IPS-18c (cell line): ENCODE results near the gene GPR137.
"Not testable (repeated sequence)": the region's sequence is repeated elsewhere in the genome, so short reads cannot be mapped to it uniquely, and the experiment has no call there.

ENCODE experiments used
- H3K4me3 ChIP-seq: 2 replicates; pipeline ENCODE4 v1.7.0; 2013; ENCODE audit warnings: low read depth, mild to moderate bottlenecking, low read length, moderate library complexity; ENCODE audit not compliant: insufficient read depth
- H3K9me3 ChIP-seq: one replicate; pipeline ENCODE4 v1.6.1; 2013; ENCODE audit warnings: mild to moderate bottlenecking, low read length, moderate library complexity; ENCODE audit not compliant: control insufficient read depth, insufficient read depth

GPR137 gene

DNA sequence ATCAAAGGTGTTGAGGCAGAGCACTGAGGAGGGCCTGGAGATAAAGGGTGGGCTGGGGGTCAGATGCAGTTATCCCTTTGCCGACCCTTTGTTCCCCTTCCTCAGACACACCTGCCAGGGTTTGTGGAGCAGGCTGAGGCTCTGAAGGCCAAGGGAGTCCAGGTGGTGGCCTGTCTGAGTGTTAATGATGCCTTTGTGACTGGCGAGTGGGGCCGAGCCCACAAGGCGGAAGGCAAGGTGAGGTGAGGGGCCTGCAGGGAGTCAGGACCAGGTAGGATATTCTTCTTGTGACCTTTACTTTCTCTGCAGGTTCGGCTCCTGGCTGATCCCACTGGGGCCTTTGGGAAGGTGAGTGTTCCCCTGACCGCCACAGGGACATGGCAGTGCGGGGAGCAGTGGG lies 34.9 kb downstream of the GPR137 start:
- H3K9me3 ChIP-seq, result no peaks in the 10 kb centered on the region
- no peak overlapping the region; the same call in 1 of the 2 replicates for H3K4me3 ChIP-seq

GRCh38 chr11:64321026-64321425 lies 35.4 kb downstream of the GPR137 start:
- no peak overlapping the region for H3K4me3 ChIP-seq
- no peaks in the 10 kb centered on the region for H3K9me3 ChIP-seq

- H3K4me3 ChIP-seq, result no peak overlapping the region
Measured at GRCh38 chr11:64321533-64321932, 35.9 kb downstream of the GPR137 start.

DNA sequence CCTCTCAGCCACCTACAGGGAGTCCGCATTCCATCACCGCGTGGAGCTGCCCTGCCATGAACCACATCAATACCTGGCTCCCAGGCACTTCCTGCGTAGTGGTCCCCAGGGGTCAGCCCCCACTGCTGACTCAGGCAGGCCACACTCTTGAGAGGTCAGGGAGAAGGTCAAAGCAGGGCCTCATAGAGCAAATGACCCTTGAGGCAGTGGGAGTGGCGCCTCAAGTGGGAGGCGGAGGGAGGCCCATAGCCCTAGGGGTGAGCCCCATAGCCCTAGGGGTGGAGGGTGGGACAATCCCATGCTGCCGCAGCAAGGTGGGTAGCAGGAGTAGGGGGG lies 37.2 kb downstream of the GPR137 start:
- Histone ChIP-seq H3K9me3 (no peaks in the 10 kb centered on the region), H3K4me3 (no peak overlapping the region)

More at GRCh38 chr11:64321533-64321932, 35.9 kb downstream of the GPR137 start:
- no peaks in the 10 kb centered on the region for H3K9me3 ChIP-seq

- H3K9me3 ChIP-seq, result no peaks in the 10 kb centered on the region
- H3K4me3 ChIP-seq, result no peak overlapping the region
Measured at GRCh38 chr11:64323373-64323772, 37.7 kb downstream of the GPR137 start.

DNA sequence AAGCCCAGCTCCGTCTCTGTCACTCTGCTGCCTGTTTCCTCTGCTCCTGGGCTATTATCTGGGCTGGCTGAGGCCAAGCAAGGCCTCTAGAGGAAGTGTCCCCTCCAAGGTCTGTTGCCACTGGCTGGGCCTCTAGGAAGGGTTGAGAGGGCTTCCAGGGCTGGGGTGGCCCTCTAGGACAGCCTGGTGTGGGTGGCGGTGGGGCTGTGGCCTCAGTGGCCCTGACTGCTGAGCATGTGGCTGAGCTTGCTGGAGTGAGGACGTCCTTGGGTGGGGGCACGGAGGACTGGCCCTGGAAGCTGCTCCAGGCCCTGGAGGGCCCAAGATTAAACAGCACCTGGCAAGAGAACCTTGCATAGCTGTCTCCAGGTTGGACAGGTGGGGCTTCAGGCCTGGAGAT lies 38.3 kb downstream of the GPR137 start:
- H3K4me3 ChIP-seq, H3K9me3 ChIP-seq: not testable (repeated sequence)

DNA sequence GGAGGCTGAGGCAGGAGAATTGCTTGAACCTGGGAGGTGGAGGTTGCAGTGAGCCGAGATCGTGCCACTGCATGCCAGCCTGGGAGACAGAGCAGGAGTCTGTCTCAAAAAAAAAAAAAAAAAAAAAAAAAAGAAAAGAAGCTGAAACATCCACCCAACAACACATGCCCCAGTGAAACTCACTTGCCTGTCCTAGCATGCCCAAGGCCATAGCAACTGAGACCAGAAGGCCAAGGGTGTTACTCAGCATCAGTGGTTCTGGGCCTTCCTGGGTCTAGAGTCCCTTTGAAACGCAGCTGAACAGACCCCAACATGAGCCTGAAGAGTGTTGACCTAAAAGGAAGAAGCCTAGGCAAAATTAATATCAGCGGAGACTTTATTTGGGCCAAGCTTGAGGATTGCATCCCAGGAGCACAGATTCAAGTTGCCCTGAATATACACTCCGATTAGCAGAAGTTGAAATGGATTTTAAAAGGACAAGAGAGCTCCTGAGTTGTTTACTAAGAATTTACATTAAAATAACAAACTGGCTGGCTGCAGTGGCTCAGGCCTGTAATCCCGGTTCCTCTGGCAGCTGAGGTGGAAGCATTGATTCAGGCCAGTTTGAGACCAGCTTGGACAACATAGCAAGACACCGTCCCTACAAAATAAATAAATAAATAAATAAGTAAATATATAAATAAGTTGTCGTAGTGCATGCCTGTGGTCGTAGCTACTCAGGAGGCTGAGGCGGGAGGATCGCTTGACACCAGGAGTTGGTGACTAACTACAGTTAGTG lies 39.2 kb downstream of the GPR137 start:
- H3K4me3 ChIP-seq, result no peak overlapping the region
- H3K9me3 ChIP-seq, result no peaks in the 10 kb centered on the region

DNA sequence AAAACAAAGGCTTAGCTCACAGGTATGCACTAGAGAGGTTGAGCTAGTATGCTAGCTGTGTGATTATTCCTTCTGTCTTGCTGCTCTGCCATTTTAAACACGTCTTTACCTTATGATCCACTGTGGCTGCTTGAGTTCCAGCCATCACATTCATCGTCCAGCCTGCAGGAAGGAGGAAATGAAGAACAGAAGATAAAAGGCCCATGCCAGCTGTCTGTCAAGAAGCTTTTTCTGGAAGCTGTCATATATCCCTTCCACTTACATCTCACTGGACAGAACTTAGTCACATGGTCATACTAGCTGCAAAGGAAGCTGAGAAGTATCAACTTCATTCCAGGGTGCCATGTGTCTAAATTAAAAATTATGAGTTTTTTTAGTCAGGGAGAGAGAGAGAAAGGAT lies 41.7 kb downstream of the GPR137 start:
- Histone ChIP-seq H3K9me3 (no peaks in the 10 kb centered on the region), H3K4me3 (no peak overlapping the region)

DNA sequence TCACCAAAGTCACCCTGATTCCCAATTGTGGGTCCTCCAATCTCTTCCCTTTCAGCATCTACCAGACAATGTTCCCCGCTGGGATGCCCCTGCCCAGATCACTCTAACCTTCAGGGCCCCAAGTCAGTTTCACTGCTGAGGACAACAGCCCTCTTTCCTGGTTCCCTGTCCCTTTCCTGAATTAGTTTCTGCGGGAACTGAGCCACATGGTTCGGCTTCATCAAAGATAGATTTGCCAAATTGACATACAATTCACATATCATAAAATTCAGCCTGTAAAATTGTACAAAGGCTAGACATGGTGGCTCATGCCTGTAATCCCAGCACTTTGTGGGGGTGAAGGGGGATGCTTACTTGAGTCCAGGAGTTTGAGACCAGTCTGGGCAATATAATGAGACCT lies 42.3 kb downstream of the GPR137 start:
- H3K9me3 ChIP-seq, result no peaks in the 10 kb centered on the region
- no peak overlapping the region for H3K4me3 ChIP-seq

DNA sequence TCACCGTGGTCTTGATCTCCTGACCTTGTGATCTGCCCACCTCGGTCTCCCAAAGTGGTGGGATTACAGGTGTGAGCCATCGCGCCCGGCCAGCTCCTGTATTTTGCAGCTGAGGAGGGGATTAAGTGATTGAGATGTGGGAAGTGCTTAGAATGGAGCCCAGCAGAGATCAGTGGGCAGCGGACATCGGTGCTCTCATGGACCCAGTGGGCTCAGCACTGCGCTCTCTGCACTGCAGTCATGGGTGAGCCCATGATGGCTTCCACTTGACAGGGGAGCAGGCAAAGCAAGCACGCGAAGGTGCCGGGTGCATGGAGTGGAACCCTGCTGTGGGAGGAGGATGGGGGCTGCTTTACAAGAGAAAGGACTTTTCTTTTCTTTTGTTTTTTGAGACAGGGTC lies 45.2 kb downstream of the GPR137 start:
- Histone ChIP-seq H3K9me3 (no peaks in the 10 kb centered on the region), H3K4me3 (no peak overlapping the region)

DNA sequence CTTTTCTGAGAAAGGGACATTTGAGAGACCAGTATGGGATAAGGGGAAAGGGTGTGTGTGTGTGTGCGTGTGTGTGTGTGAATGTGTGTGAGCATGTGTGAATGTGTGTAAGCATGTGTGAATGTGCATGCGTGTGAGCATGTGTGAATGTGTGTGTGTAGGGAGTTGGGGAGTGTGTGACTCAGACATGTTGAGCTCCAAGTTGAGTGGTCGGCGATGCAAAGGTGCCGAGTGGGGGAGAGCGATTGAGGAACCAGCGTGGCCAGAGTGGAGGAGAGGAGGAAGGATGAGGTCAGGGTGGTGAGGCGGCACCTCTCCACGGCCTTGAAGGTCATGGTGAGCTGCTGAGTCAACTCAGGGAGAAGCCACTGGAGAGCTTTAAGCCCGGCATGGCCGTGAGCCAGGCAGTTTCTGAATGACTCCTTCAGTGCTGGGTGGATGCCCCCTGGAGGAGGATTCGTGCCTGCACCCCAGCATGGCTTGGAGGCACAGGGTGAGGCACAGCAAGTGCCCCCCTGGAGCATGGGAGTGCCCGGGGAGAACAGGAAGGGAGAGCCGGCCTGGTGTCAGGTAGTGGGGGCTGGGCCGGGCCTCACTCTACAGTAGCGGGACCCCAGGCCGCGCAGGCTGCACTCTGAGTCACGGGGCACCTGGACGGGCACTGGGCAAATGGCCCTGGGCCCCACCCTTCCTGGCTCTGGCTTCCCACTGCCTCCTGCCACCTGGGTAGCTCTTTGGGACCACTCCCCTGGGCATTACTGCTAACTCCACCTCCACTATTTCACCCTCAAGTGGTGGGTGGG lies 46.1 kb downstream of the GPR137 start:
- H3K9me3 ChIP-seq, result no peaks in the 10 kb centered on the region

DNA sequence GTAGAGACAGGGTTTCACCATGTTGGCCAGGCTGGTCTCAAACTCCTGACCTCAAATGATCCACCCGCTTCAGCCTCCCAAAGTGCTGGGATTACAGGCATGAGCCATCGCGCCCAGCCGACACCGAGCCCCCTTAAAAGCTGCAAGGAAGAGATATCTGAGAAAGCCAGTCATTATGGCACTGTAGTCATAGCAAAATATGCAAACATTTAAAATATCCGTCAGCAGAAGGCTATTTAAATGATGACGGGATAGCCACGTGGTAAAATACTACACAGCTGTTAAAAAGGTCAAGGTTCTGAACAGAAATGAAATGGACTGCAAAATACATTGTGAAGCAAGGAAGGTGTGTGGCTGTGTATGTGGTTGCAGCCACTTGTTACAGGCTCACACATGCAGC lies 47.9 kb downstream of the GPR137 start:
- H3K4me3 ChIP-seq, result no peak overlapping the region
- H3K9me3 ChIP-seq, result no peaks in the 10 kb centered on the region

More for the DNA sequence above, 46.1 kb downstream of the GPR137 start:
- H3K4me3 ChIP-seq, result no peak overlapping the region

- no peak overlapping the region for H3K4me3 ChIP-seq
- H3K9me3 ChIP-seq, result no peaks in the 10 kb centered on the region
Measured at GRCh38 chr11:64334764-64335735, 49.4 kb downstream of the GPR137 start.

- no peaks in the 10 kb centered on the region for H3K9me3 ChIP-seq
Measured at GRCh38 chr11:64337538-64338249, 52.0 kb downstream of the GPR137 start.

GRCh38 chr11:64338716-64339115 lies 53.1 kb downstream of the GPR137 start:
- H3K4me3 ChIP-seq, result no peak overlapping the region
- no peaks in the 10 kb centered on the region for H3K9me3 ChIP-seq

More at GRCh38 chr11:64337538-64338249, 52.0 kb downstream of the GPR137 start:
- H3K4me3 ChIP-seq, result no peak overlapping the region
